ENCODE measurements around the gene GPR17. TPM values are rescaled to one million over a fixed set of nuclear protein-coding genes. Genes with fewer than 3 reads are reported as not detected.

The GPR17 gene
- total and polyA plus RNA-seq, 8 donors, result 0.24 to 3.6 (median 1.1) TPM

DNA sequence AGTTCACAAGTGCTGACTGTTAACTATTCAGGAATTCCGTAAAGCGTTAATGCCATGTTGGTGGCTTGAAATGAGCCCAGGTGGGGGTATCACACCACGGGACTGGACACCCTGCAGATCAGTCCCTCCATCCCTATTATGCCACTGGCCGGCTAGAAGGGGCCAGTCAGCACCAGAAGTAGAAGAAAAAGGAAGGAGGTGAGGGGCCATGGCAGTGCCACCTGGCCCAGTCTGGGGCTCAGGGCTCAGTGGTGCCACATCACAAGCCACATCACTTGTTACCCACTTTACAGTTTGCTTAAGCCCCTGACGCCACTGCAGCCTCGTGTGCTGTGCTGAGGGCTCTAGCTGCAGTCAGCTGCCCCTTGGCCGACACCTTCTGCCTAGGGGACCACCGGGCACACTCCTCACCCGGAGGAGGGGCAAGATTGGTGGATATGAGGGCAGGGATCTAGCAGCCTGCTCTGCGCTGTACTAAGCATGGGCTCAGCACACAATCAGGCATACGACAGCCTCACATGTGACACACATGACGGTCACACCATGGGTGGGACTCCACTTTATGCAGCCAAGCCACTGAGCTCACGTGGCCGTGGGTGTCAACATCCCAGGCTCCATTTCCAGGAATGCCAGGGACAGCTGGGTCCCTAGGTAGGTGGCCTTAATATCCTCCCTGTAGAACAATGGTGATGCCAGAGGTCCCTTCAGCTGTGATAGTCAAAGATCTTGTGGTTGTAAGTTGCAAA lies 25.8 kb downstream of the GPR17 start:
- no peak for ATAC-seq
- Histone ChIP-seq H3K4me3 (peak overlapping the region in 1 of 2 donors; percentile 55), H3K36me3 (no peaks in the 10 kb centered on the region), H3K4me1 (peaks cover 6 to 27% of the 10 kb centered on the region in 2 donors), H3K27me3 (peaks cover 0 to 59% of the 10 kb centered on the region in 2 donors), H3K9me3 (no peaks in the 10 kb centered on the region), H3K27ac (peak overlapping the region in 1 of 2 donors; percentile 86)
- intact Hi-C loops (cut with DNase I), result no loop called here
- no peak for DNase-seq
- TF ChIP-seq, protein P1, sequence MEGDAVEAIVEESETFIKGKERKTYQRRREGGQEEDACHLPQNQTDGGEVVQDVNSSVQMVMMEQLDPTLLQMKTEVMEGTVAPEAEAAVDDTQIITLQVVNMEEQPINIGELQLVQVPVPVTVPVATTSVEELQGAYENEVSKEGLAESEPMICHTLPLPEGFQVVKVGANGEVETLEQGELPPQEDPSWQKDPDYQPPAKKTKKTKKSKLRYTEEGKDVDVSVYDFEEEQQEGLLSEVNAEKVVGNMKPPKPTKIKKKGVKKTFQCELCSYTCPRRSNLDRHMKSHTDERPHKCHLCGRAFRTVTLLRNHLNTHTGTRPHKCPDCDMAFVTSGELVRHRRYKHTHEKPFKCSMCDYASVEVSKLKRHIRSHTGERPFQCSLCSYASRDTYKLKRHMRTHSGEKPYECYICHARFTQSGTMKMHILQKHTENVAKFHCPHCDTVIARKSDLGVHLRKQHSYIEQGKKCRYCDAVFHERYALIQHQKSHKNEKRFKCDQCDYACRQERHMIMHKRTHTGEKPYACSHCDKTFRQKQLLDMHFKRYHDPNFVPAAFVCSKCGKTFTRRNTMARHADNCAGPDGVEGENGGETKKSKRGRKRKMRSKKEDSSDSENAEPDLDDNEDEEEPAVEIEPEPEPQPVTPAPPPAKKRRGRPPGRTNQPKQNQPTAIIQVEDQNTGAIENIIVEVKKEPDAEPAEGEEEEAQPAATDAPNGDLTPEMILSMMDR (IDR thresholded peaks at IDR 0.05), result no peak

DNA sequence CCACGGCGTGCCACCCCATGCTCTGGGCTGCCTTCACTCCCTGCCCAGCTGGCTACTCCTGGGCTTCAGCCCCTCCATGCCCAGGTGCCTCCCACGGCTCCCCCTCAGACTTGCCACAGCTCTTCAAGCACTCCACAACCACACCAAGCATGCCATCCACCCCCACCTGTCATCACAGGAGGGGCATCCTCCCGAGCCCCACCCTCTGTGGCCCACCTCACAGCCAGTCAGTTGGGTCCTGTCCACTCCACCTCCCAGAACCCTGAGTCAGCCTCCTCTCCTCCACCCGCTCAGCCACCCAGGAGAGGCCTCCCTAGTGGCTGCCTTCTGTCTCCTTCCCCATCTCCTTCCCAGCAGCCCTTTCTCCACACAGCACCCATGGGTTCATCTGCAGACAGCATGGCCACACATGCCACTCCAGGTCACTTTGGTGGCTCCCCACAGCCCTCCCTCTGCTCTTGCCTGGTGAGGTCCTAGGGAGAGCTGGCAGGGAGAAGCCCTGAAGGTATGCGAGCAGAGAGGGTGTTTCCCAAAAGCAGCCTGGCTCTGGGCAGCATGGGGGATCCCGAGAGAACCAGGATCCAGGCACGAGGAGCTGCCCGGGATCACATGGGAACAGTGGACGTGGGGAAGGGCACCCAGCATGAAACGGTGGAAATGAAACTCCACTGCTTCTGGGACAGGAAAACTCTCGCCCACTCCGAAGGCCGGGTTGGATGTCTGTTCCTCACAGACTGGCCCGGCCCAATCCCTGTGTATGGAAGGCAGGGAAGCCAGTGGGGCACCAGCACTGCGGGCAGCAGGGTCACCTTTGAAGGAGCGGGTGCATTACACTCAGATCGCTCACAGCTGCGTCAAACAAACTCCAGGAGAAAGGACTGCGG lies 26.6 kb downstream of the GPR17 start:
- Histone ChIP-seq H3K4me1 (peaks cover 6 to 30% of the 10 kb centered on the region in 2 donors), H3K27me3 (peaks cover 0 to 62% of the 10 kb centered on the region in 2 donors), H3K27ac (peak overlapping the region; percentile 65 to 86), H3K36me3 (no peaks in the 10 kb centered on the region), H3K9me3 (no peaks in the 10 kb centered on the region), H3K4me3 (peak overlapping the region in 1 of 2 donors; percentile 55)
- no peak for ATAC-seq
- intact Hi-C loops (cut with DNase I), result no loop called here
- DNase-seq, result peak in 1 of 4 donors; percentile 57
- TF ChIP-seq, protein P1 (IDR thresholded peaks at IDR 0.05), result no peak

DNA sequence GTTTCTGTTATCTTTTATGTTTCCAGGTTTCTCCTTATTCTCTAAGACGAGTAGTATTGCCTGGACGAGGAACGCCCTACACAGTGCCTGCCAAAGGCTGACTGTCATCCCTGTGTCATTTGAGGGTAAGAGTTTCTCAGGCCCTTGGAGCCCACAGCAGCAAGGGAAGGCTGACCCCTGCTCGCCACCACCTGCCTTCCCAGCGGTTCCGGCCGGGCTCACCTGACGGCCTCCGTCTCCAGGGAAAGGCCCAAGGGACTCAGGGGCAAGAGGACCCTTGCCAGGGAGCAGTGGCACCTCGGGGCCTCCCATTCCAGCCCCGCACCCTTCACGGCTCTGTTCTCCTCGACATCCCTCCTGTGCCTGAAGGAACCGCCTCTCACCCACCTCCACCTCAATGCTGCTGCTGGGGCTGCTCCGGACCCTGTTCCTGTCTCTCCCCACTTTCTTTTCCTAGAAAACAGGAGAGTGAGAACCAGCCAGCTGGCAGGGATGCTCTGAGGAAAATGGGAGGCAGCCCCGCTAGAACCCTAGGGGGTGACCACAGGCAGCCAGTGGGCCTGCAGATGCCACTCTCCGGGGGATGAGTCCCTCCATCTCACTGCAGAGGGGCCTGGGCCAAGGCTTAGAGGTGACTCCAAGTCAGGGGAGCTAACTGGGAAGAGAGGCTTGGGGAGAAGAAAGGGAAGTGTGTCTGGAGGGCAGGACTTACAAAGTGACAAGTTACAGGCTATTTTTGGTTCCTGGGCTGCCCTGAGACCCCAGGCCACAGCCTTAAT lies 27.5 kb downstream of the GPR17 start:
- Histone ChIP-seq H3K4me3 (peak overlapping the region; percentile 46 to 55), H3K27me3 (peaks cover 0 to 66% of the 10 kb centered on the region in 2 donors), H3K4me1 (peaks cover 6 to 30% of the 10 kb centered on the region in 2 donors), H3K36me3 (no peaks in the 10 kb centered on the region), H3K27ac (peak overlapping the region; percentile 65 to 86), H3K9me3 (no peaks in the 10 kb centered on the region)
- TF ChIP-seq, protein P1 (IDR thresholded peaks at IDR 0.05), result no peak
- DNase-seq, result peak in 1 of 4 donors; percentile 65
- ATAC-seq, result no peak
- intact Hi-C loops (cut with DNase I), result no loop called here

DNA sequence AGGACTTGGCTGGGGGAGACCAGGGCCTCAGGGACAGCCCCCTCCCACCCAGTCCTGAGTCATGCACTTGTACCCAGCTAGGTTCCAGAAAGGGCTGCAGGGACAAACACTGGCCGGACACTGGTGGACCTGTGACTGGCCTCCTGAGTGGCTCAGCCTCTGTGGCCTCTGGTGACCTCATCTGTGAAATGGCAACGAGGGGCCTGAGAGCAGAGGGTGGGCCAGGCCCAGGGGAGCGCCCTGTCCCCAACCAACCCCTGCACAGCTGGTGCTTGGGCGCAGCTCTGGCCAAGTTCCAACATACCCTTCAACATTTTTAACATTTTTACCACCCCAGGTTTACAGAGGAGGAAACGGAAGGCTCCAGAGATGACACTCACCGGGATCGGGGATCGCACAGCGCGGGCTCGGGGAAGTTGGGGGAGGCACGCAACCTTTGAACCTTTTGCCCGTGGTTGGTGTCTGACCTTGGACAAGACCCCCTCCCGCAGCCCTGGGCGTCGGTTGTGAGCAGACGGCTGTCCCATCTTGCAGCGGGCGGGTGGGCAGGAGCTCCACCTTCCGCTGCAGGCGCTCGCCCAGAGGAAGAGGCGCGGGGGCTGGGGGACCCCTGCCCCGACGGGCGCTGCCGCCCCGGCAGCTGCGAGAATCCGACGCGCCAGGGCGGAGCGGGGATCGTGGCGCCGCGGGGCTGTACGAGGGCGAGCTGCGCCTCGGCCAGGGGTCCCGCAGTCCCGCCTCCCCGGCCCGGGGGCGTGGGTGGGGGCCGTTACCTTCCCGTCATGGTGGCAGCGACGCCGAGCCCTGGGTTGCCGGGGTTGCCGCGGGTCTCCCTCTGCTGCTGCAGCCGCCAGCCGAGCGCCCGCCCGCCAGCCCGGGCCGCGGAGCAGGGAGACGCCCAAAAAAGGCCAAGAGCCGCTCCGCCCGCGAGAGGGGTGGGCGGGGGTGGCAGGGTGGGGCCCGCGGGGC lies 28.6 kb downstream of the GPR17 start:
- intact Hi-C loops (cut with DNase I), result no loop called here
- peaks cover 6 to 30% of the 10 kb centered on the region in 2 donors for H3K4me1 ChIP-seq
- H3K27me3 ChIP-seq, result peaks cover 0 to 66% of the 10 kb centered on the region in 2 donors
- DNase-seq (peak in 1 of 4 donors; percentile 84), ATAC-seq (peak; percentile 65)
- H3K4me3 ChIP-seq, result peak overlapping the region; percentile 46 to 55
- no peaks in the 10 kb centered on the region for H3K9me3 ChIP-seq
- H3K27ac ChIP-seq, result peak overlapping the region; percentile 65 to 86
- H3K36me3 ChIP-seq, result no peaks in the 10 kb centered on the region
- TF ChIP-seq, protein P1 (IDR thresholded peaks at IDR 0.05), result no peak

All from left lung (tissue), 10 donors.